HCT116 (cell line): ENCODE measurements around the gene TNIP1. TPM values are rescaled to one million over a fixed set of nuclear protein-coding genes. Genes with fewer than 3 reads are reported as not detected.
A peak's percentile ranks its signal among the peaks of the same experiment; 100 is the strongest.

ENCODE experiments used
- ATAC-seq: fragments of 200-7000 bp; cut with Tn5 transposase; 2 replicates; pipeline ENCODE4 v1.9.1; 2020; ENCODE audit warnings: mild to moderate bottlenecking, moderate library complexity
- BruUV-seq: library from RNA; stranded (reverse); fragments of 400-500 nt; replicated peaks from 2 replicates; lab custom pipeline; 2021; lab: Mats Ljungman, UMichigan
- CTCF ChIA-PET: fragments of 300-600 bp; sonication (Branson Sonifier 250); formaldehyde crosslinking; loops from one replicate; lab custom pipeline; 2021; ENCODE audit warnings: antibody characterized with exemption; lab: Charles Lee
- POLR2A ChIA-PET: fragments of 300-600, 350-600 bp; sonication (Branson Sonifier 250); formaldehyde crosslinking; loops from one replicate; lab custom pipeline; 2021; ENCODE audit warnings: antibody characterized with exemption; lab: Charles Lee
- RAD21 ChIA-PET, 2 experiments: fragments of 300-600 bp; sonication (Branson Sonifier 250); formaldehyde crosslinking; loops; one replicate each; lab custom pipeline; 2023; ENCODE audit warnings: low total read pairs in 2 of 2; ENCODE audit not compliant: uncharacterized antibody in 2 of 2, unreplicated experiment in 2 of 2, low non-redundant PET in 1 of 2; lab: Charles Lee
- DNase-seq: peaks from one replicate; pipeline ENCODE4 v3.0.0-alpha.2; 2010; ENCODE audit warnings: low read depth, low spot score
- H2AFZ ChIP-seq: fragments of 200-600 bp; shearing (Covaris generic), sonication (generic); 2 replicates; pipeline ENCODE4 v1.6.1; 2017; ENCODE audit warnings: low read depth, mixed run types, mixed read lengths, antibody characterized with exemption, low read length; ENCODE audit not compliant: poor library complexity, severe bottlenecking
- H3K27ac ChIP-seq: 2 replicates; pipeline ENCODE4 v1.5.1; 2012; ENCODE audit warnings: low read depth, low read length
- H3K27me3 ChIP-seq: fragments of 200-600 bp; sonication (generic); 2 replicates; pipeline ENCODE4 v1.6.1; 2016; ENCODE audit warnings: mixed run types, low read length, mixed read lengths; ENCODE audit not compliant: insufficient read depth
- H3K36me3 ChIP-seq, 2 experiments: fragments of 200-500 bp in 1 of 2; fragments of 200-600 bp in 1 of 2; sonication (Bioruptor generic) in 1 of 2; sonication (generic) in 1 of 2; 2 replicates each; pipeline versions ENCODE4 v1.5.1 to v1.6.1; 2014 to 2016; ENCODE audit warnings: low read length in 2 of 2, inconsistent platforms in 1 of 2, mixed read lengths in 1 of 2, mixed run types in 1 of 2; ENCODE audit not compliant: insufficient read depth in 2 of 2, control insufficient read depth in 1 of 2
- H3K4me1 ChIP-seq, 2 experiments: fragments of 200-600 bp in 1 of 2; sonication (generic) in 1 of 2; 2 replicates each; pipeline versions ENCODE4 v1.5.1 to v1.6.1; 2012 to 2017; ENCODE audit warnings: low read length in 2 of 2, inconsistent platforms in 1 of 2, mild to moderate bottlenecking in 1 of 2, mixed read lengths in 1 of 2, mixed run types in 1 of 2, moderate library complexity in 1 of 2; ENCODE audit not compliant: insufficient read depth in 2 of 2, control insufficient read depth in 1 of 2
- H3K4me2 ChIP-seq: fragments of 200-600 bp; sonication (generic); 2 replicates; pipeline ENCODE4 v1.6.1; 2017; ENCODE audit warnings: mixed run types, low read length, mixed read lengths
- H3K4me3 ChIP-seq, 2 experiments: fragments of 200-600 bp in 1 of 2; sonication (generic) in 1 of 2; replicated peaks in 1 of 2; 2 replicates each; pipeline ENCODE4 v1.5.1; 2011 to 2016; ENCODE audit warnings: low read length in 2 of 2, control low read depth in 1 of 2, low read depth in 1 of 2, mild to moderate bottlenecking in 1 of 2, mixed read lengths in 1 of 2, mixed run types in 1 of 2
- H3K79me2 ChIP-seq: fragments of 200-600 bp; sonication (generic); 2 replicates; pipeline ENCODE4 v1.6.1; 2017; ENCODE audit warnings: mild to moderate bottlenecking, mixed run types, low read length, moderate library complexity, mixed read lengths; ENCODE audit not compliant: insufficient read depth
- H3K9ac ChIP-seq: fragments of 200-600 bp; sonication (generic); 2 replicates; pipeline ENCODE4 v1.6.1; 2016; ENCODE audit warnings: low read length, mixed read lengths
- H3K9me2 ChIP-seq: fragments of 200-600 bp; sonication (generic), shearing (Covaris generic); 2 replicates; pipeline ENCODE4 v1.6.1; 2017; ENCODE audit warnings: mixed run types, mild to moderate bottlenecking, moderate library complexity; ENCODE audit not compliant: insufficient read depth
- H3K9me3 ChIP-seq, 2 experiments: fragments of 200-500 bp in 1 of 2; fragments of 200-600 bp in 1 of 2; sonication (Bioruptor generic) in 1 of 2; sonication (generic) in 1 of 2; 2 replicates each; pipeline ENCODE4 v1.6.1; 2014 to 2017; ENCODE audit warnings: low read length in 2 of 2, mixed read lengths in 2 of 2, inconsistent platforms in 1 of 2, low read depth in 1 of 2, mild to moderate bottlenecking in 1 of 2, mixed run types in 1 of 2, moderate library complexity in 1 of 2; ENCODE audit not compliant: control insufficient read depth in 1 of 2, insufficient read depth in 1 of 2
- H4K20me1 ChIP-seq: fragments of 200-600 bp; sonication (generic), shearing (Covaris generic); 2 replicates; pipeline ENCODE4 v1.6.1; 2017; ENCODE audit warnings: mixed run types, mild to moderate bottlenecking, moderate library complexity; ENCODE audit not compliant: insufficient read depth
- CEBPB ChIP-seq: IDR thresholded peaks from 2 replicates; pipeline ENCODE4 v1.6.1; 2012; ENCODE audit warnings: low read depth
- EGR1 ChIP-seq: IDR thresholded peaks from 2 replicates; pipeline ENCODE4 v1.6.1; 2012; ENCODE audit warnings: low read depth
- POLR2A ChIP-seq: IDR thresholded peaks from 2 replicates; pipeline ENCODE4 v1.7.0; 2011; ENCODE audit warnings: borderline replicate concordance; ENCODE audit not compliant: insufficient read depth, insufficient read length; ENCODE audit errors: extremely low read depth
- POLR2AphosphoS5 ChIP-seq: IDR thresholded peaks from 2 replicates; pipeline ENCODE4 v1.6.1; 2011; ENCODE audit warnings: mild to moderate bottlenecking, low read depth, low read length, moderate library complexity
- SIN3A ChIP-seq: IDR thresholded peaks from 2 replicates; pipeline ENCODE4 v1.6.1; 2012; ENCODE audit warnings: low read depth
- SRF ChIP-seq: IDR thresholded peaks from 2 replicates; pipeline ENCODE4 v1.6.1; 2012; ENCODE audit warnings: low read depth
- ZFX ChIP-seq: fragments of 450-650 bp; IDR thresholded peaks from 2 replicates; pipeline ENCODE4 v1.6.1; 2017
- intact Hi-C: fragments of 100-400 bp; cut with micrococcal nuclease; formaldehyde crosslinking; loops from 2 replicates; pipeline ENCODE4 v1.10.0; 2022
- total RNA-seq: library from RNA; stranded (reverse); gene quantifications from one replicate; pipeline ENCODE4 v1.2.1, GENCODE V29; 2021; ENCODE audit not compliant: unreplicated experiment
- TF ChIP-seq, protein P1 (sequence below): IDR thresholded peaks from 2 replicates; pipeline ENCODE4 v1.6.1; 2012

Gene TNIP1
- total RNA-seq, 1 experiment from 2014 or later, result 46.0 TPM

DNA sequence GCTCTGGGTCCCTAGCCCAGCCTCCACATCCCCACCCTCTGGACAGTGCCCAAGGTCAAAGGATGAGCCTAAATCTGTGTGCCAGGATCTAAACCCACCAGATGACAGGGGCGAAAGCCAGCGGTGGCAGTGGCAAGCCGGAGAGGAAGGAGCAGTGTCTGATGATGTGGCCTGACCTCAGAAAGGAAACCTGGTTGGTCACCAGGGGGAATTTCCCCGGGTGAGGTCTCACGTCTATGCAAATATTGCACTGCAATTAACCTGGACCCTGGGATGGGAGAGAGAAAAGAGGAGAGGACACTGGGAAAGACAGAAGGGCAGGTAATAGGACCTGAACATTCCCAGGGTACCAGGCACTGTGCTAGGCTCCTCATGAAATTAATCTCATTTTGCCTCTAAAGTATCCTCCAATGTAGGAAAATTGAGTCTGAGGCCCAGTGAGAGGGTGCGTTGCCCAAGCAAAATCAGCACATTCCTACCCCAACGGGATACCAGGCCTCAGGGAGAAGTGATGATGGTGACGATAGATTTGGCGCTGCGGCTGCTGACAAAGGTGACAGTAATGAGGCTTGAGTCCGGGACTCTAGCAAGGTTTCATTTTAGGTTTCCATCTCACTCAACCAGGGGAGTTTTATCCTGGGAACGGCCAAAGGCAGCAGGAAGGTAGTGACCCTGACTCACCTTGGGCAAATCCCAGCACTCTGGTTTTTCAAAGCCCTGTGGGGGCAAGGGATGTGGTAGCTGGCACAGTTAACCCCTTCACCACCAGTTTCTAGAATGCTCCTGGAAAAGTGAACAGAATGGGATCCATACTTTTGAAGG is 13.4 kb upstream of the TNIP1 start:
- Histone ChIP-seq H3K9me2 (no peaks in the 10 kb centered on the region), H3K79me2 (no peaks in the 10 kb centered on the region), H3K36me3 (no peaks in the 10 kb centered on the region), H3K4me1 (peaks cover 0 to 36% of the 10 kb centered on the region in 2 experiments; a peak in 2 of 4 replicates), H3K9me3 (no peaks in the 10 kb centered on the region)
- RAD21 ChIA-PET, result no interaction called here
- TF ChIP-seq ZFX, result no peak
- TF ChIP-seq POLR2A, result no peak
- TF ChIP-seq EGR1, result no peak
- no peak for TF ChIP-seq SIN3A
- TF ChIP-seq SRF, result no peak
- no peak for TF ChIP-seq POLR2AphosphoS5
- TF ChIP-seq, all 23 proteins: peak for 0
- Histone ChIP-seq H3K9ac (no peak overlapping the region), H3K4me3 (no peak overlapping the region), H3K27ac (no peak overlapping the region), H3K4me2 (0 out of 2 replicates have a peak overlapping the region, but pooled peaks have one; percentile 3), H4K20me1 (no peaks in the 10 kb centered on the region), H2AFZ (no peak overlapping the region), H3K27me3 (no peaks in the 10 kb centered on the region)
- DNase-seq (no peak), ATAC-seq (no peak)
- CTCF ChIA-PET, result no interaction called here
- POLR2A ChIA-PET, result no interaction called here
- no TSS peak for BruUV-seq
- intact Hi-C loops, result no loop called here

DNA sequence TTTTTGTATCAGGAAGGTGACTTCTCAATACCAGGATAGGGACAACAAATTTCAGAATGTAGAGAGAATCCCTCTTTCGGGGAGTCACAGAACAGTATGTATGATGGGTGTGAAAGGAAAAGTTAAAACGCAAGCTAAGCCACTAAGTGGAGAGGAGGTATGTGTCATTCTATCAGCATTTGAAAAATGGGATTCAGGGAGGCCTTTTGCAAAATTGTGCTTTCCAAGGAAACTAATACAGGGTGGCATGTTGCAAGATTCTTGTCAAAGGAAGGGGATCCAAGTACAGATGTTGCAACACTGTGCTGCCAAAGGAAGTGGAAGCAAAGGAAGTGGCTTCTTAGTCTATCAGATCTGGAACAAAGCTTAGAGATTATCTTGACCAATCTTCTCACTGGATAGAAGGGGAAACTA is 12.6 kb upstream of the TNIP1 start:
- peaks cover 0 to 36% of the 10 kb centered on the region in 2 experiments; a peak in 2 of 4 replicates for H3K4me1 ChIP-seq
- POLR2A ChIA-PET, result no interaction called here
- DNase-seq, result no peak
- H3K36me3 ChIP-seq, result no peaks in the 10 kb centered on the region
- RAD21 ChIA-PET, result no interaction called here
- no peaks in the 10 kb centered on the region for H3K79me2 ChIP-seq
- H3K9ac ChIP-seq, result no peak overlapping the region
- intact Hi-C loops, result no loop called here
- H3K9me3 ChIP-seq, result no peaks in the 10 kb centered on the region
- H2AFZ ChIP-seq, result no peak overlapping the region
- no peaks in the 10 kb centered on the region for H3K9me2 ChIP-seq
- no peak overlapping the region for H3K4me2 ChIP-seq
- H4K20me1 ChIP-seq, result no peaks in the 10 kb centered on the region
- no TSS peak for BruUV-seq
- no peak overlapping the region for H3K4me3 ChIP-seq
- TF ChIP-seq, protein P1, sequence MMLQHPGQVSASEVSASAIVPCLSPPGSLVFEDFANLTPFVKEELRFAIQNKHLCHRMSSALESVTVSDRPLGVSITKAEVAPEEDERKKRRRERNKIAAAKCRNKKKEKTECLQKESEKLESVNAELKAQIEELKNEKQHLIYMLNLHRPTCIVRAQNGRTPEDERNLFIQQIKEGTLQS, result no peak
- peak; percentile 37; the same call in 1 of the 2 replicates for TF ChIP-seq CEBPB
- CTCF ChIA-PET, result no interaction called here
- ATAC-seq, result no peak
- H3K27me3 ChIP-seq, result no peaks in the 10 kb centered on the region
- H3K27ac ChIP-seq, result no peak overlapping the region
